ENCODE results near the gene CHST3.

Gene CHST3

GRCh38 chr10:72008096-72008981 lies 44.1 kb downstream of the CHST3 start:
- Mint-ChIP-seq H3K36me3 (no peaks in the 10 kb centered on the region), H3K4me1 (no peaks in the 10 kb centered on the region), H3K27me3 (no peaks in the 10 kb centered on the region)

GRCh38 chr10:72009051-72009424 lies 44.8 kb downstream of the CHST3 start:
- no peak overlapping the region for H3K4me3 Mint-ChIP-seq
- no peaks in the 10 kb centered on the region for H3K4me1 Mint-ChIP-seq
- no peaks in the 10 kb centered on the region for H3K9me3 Mint-ChIP-seq
- H3K36me3 Mint-ChIP-seq = no peaks in the 10 kb centered on the region
- no peaks in the 10 kb centered on the region for H3K27me3 Mint-ChIP-seq
- no peak overlapping the region for H3K27ac Mint-ChIP-seq

More at GRCh38 chr10:72008096-72008981, 44.1 kb downstream of the CHST3 start:
- no peaks in the 10 kb centered on the region for H3K9me3 Mint-ChIP-seq
- no peak overlapping the region for H3K4me3 Mint-ChIP-seq
- no peak overlapping the region for H3K27ac Mint-ChIP-seq

- Mint-ChIP-seq H3K36me3 (no peaks in the 10 kb centered on the region), H3K9me3 (no peaks in the 10 kb centered on the region), H3K27me3 (no peaks in the 10 kb centered on the region), H3K4me3 (no peak overlapping the region), H3K27ac (no peak overlapping the region), H3K4me1 (no peaks in the 10 kb centered on the region)
Observed at GRCh38 chr10:72009425-72010081, 45.4 kb downstream of the CHST3 start.

- Mint-ChIP-seq H3K27me3 (no peaks in the 10 kb centered on the region), H3K9me3 (no peaks in the 10 kb centered on the region), H3K4me3 (no peak overlapping the region), H3K4me1 (no peaks in the 10 kb centered on the region), H3K36me3 (no peaks in the 10 kb centered on the region), H3K27ac (no peak overlapping the region)
Observed at GRCh38 chr10:72010234-72010973, 46.2 kb downstream of the CHST3 start.

- Mint-ChIP-seq H3K36me3 (no peaks in the 10 kb centered on the region), H3K4me1 (no peaks in the 10 kb centered on the region), H3K27me3 (no peaks in the 10 kb centered on the region), H3K9me3 (no peaks in the 10 kb centered on the region), H3K27ac (no peak overlapping the region), H3K4me3 (no peak overlapping the region)
Observed at GRCh38 chr10:72011016-72011415, 46.8 kb downstream of the CHST3 start.

GRCh38 chr10:72011468-72011867 lies 47.3 kb downstream of the CHST3 start:
- no peak overlapping the region for H3K4me3 Mint-ChIP-seq
- no peak overlapping the region for H3K27ac Mint-ChIP-seq
- H3K27me3 Mint-ChIP-seq = no peaks in the 10 kb centered on the region
- H3K36me3 Mint-ChIP-seq = no peaks in the 10 kb centered on the region
- H3K9me3 Mint-ChIP-seq = no peaks in the 10 kb centered on the region
- H3K4me1 Mint-ChIP-seq = no peaks in the 10 kb centered on the region

GRCh38 chr10:72011976-72012512 lies 47.8 kb downstream of the CHST3 start:
- no peaks in the 10 kb centered on the region for H3K9me3 Mint-ChIP-seq
- no peak overlapping the region for H3K27ac Mint-ChIP-seq
- no peaks in the 10 kb centered on the region for H3K36me3 Mint-ChIP-seq
- no peaks in the 10 kb centered on the region for H3K4me1 Mint-ChIP-seq
- no peak overlapping the region for H3K4me3 Mint-ChIP-seq
- no peaks in the 10 kb centered on the region for H3K27me3 Mint-ChIP-seq

GRCh38 chr10:72012796-72013195 lies 48.6 kb downstream of the CHST3 start:
- no peaks in the 10 kb centered on the region for H3K4me1 Mint-ChIP-seq
- no peaks in the 10 kb centered on the region for H3K27me3 Mint-ChIP-seq
- H3K9me3 Mint-ChIP-seq = no peaks in the 10 kb centered on the region
- H3K4me3 Mint-ChIP-seq = no peak overlapping the region
- H3K27ac Mint-ChIP-seq = no peak overlapping the region
- H3K36me3 Mint-ChIP-seq = no peaks in the 10 kb centered on the region

- Mint-ChIP-seq H3K36me3 (no peaks in the 10 kb centered on the region), H3K4me3 (no peak overlapping the region), H3K9me3 (no peaks in the 10 kb centered on the region), H3K4me1 (no peaks in the 10 kb centered on the region), H3K27ac (no peak overlapping the region), H3K27me3 (no peaks in the 10 kb centered on the region)
Observed at GRCh38 chr10:72013202-72013945, 49.2 kb downstream of the CHST3 start.

- Mint-ChIP-seq H3K27ac (no peak overlapping the region), H3K4me1 (no peaks in the 10 kb centered on the region), H3K9me3 (no peaks in the 10 kb centered on the region), H3K36me3 (no peaks in the 10 kb centered on the region), H3K27me3 (no peaks in the 10 kb centered on the region), H3K4me3 (no peak overlapping the region)
Observed at GRCh38 chr10:72014197-72014596, 50.0 kb downstream of the CHST3 start.

GRCh38 chr10:72014785-72015480 lies 50.7 kb downstream of the CHST3 start:
- no peaks in the 10 kb centered on the region for H3K27me3 Mint-ChIP-seq
- no peak overlapping the region for H3K27ac Mint-ChIP-seq
- no peaks in the 10 kb centered on the region for H3K4me1 Mint-ChIP-seq
- H3K4me3 Mint-ChIP-seq = no peak overlapping the region
- H3K9me3 Mint-ChIP-seq = no peaks in the 10 kb centered on the region
- no peaks in the 10 kb centered on the region for H3K36me3 Mint-ChIP-seq

- Mint-ChIP-seq H3K27ac (no peak overlapping the region), H3K4me1 (no peaks in the 10 kb centered on the region), H3K36me3 (no peaks in the 10 kb centered on the region), H3K9me3 (no peaks in the 10 kb centered on the region), H3K27me3 (no peaks in the 10 kb centered on the region), H3K4me3 (no peak overlapping the region)
Observed at GRCh38 chr10:72015841-72016240, 51.6 kb downstream of the CHST3 start.

GRCh38 chr10:72016608-72017300 lies 52.6 kb downstream of the CHST3 start:
- no peaks in the 10 kb centered on the region for H3K4me1 Mint-ChIP-seq

More at GRCh38 chr10:72016608-72017300, 52.6 kb downstream of the CHST3 start:
- Mint-ChIP-seq H3K27ac (peak overlapping the region; percentile 61), H3K4me3 (no peak overlapping the region), H3K36me3 (no peaks in the 10 kb centered on the region), H3K9me3 (no peaks in the 10 kb centered on the region), H3K27me3 (no peaks in the 10 kb centered on the region)
